ENCODE data around the gene HLA-DRB5. TPM values are rescaled to one million over a fixed set of nuclear protein-coding genes. Genes with fewer than 3 reads are reported as not detected.

The HLA-DRB5 gene
- total and polyA plus RNA-seq, 4 donors: 0.15 to 127 (median 46.0) TPM

DNA sequence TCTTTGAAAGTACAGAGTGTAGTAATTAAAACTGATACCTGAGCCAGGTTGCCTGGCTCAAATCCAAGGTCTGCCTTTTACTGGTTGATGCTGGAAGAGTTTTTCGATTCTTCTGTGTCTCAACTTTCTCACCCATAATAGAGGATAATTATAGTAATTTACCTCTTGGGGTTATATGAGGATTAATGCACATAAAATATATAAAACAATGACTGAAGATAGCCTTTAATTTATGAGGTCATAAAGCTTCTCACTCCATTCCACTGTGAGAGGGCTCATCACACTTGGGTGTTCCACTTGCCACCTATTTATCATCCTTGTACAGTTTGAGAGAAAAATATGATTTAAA, 10.2 kb downstream of the HLA-DRB5 start:
- no peak overlapping the region for H3K4me3 ChIP-seq (ENCODE audit: low read length in 2 of 2)
- no peak for DNase-seq
- no peak for ATAC-seq (ENCODE audit: low FRiP score)
- H3K27me3 ChIP-seq (ENCODE audit: control insufficient read depth in 1 of 2, insufficient read depth in 2 of 2, low read length in 1 of 2): no peaks in the 10 kb centered on the region
- H3K4me1 ChIP-seq (ENCODE audit: control insufficient read depth in 1 of 2, insufficient read depth in 2 of 2, low read length in 2 of 2): no peaks in the 10 kb centered on the region
- H3K9me3 ChIP-seq (ENCODE audit: control insufficient read depth, low read length): no peaks in the 10 kb centered on the region
- no peaks in the 10 kb centered on the region for H3K36me3 ChIP-seq (ENCODE audit: control insufficient read depth in 1 of 2, insufficient read depth in 2 of 2, low read length in 1 of 2)
- no peak overlapping the region for H3K27ac ChIP-seq (ENCODE audit: low read depth in 1 of 2, low read length in 2 of 2)
- intact Hi-C loops (cut with DNase I): loop anchor here in 1 of 2 donors (10.0 kb wide), 1 partner anchor 65 kb away; the partner anchor contains the start of gene HLA-DRB1
- no CpG with 5 or more reads among the region's 1 CpG for WGBS, 2 donors

DNA sequence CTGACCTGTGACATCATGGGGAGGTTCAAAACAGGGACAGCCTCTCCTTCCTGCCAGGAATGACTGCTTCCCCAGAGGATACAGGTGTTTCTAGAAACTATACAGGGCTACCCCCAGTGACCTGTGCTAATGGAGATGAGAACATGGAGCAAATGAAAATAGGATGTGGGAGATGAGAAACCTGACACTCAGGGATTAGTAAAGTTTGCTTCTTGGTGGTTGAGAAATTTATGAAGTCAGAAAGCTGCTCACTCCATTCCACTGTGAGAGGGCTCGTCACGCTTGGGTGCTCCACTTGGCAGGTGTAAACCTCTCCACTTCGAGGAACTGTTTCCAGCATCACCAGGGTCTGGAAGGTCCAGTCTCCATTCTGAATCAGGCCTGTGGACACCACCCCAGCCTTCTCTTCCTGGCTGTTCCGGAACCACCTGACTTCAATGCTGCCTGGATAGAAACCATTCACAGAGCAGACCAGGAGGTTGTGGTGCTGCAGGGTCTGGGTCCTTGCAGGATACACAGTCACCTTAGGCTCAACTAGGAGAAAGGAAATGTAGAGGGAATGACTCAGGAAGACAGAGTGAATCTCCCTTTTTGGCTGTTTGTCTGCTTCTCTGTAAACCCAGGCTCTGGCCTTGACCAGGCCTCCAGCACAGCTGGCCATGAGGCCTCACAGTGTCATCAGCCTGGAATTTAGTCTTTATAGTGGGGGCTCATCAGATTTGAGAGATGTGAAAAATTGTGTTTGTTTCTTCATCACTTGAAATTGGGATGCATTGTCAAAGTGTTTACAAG, 10.8 kb downstream of the HLA-DRB5 start:
- H3K9me3 ChIP-seq (ENCODE audit: control insufficient read depth, low read length): no peaks in the 10 kb centered on the region
- DNase-seq: no peak
- no peak overlapping the region for H3K27ac ChIP-seq (ENCODE audit: low read depth in 1 of 2, low read length in 2 of 2)
- no peaks in the 10 kb centered on the region for H3K4me1 ChIP-seq (ENCODE audit: control insufficient read depth in 1 of 2, insufficient read depth in 2 of 2, low read length in 2 of 2)
- no peaks in the 10 kb centered on the region for H3K27me3 ChIP-seq (ENCODE audit: control insufficient read depth in 1 of 2, insufficient read depth in 2 of 2, low read length in 1 of 2)
- WGBS, 2 donors: 71 to 90% methylated on average over 2 to 4 of the region's 4 CpGs
- no peaks in the 10 kb centered on the region for H3K36me3 ChIP-seq (ENCODE audit: control insufficient read depth in 1 of 2, insufficient read depth in 2 of 2, low read length in 1 of 2)
- no peak overlapping the region for H3K4me3 ChIP-seq (ENCODE audit: low read length in 2 of 2)
- no peak for ATAC-seq (ENCODE audit: low FRiP score)
- intact Hi-C loops (cut with DNase I): no loop called here

DNA sequence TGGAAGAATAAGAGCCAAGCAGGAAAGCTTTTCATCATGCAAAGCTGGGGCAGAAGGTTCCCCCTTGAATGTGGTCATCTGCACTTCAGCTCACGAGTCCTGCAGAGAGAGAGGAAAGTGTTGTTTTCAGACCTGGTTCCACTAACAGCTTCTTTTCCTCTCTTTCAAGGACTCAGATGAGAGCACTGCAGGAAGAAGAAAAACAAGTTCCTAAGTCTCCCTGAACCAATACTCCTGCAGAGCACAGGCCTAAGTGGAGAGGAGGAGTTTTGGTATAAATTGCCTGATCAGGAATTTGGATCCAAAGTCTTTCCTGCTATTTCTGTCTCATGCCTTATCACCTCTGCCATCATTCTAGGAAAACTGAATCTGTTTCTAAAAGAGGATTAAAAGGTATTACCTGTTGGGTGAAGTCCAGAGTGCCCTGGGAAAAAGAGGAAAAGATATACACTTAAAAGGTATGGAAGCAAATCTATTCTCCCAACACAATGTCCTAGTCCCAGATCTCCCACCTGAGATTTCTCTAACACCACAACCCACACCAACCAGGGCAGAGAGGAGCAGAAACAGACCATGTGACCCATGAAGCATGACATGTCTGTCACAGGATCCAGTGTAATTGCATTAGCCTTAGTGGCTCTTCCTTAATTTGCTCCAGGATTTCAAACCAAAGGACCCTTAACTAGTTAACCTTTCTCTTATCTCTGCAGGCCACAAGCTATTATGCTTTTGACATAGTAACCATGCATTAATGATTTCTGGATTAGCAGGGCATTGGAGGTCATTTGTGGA, 12.2 kb downstream of the HLA-DRB5 start:
- no peak overlapping the region for H3K27ac ChIP-seq (ENCODE audit: low read depth in 1 of 2, low read length in 2 of 2)
- H3K9me3 ChIP-seq (ENCODE audit: control insufficient read depth, low read length): no peaks in the 10 kb centered on the region
- ATAC-seq (ENCODE audit: low FRiP score): no peak
- H3K36me3 ChIP-seq (ENCODE audit: control insufficient read depth in 1 of 2, insufficient read depth in 2 of 2, low read length in 1 of 2): no peaks in the 10 kb centered on the region
- DNase-seq: no peak
- H3K4me1 ChIP-seq (ENCODE audit: control insufficient read depth in 1 of 2, insufficient read depth in 2 of 2, low read length in 2 of 2): no peaks in the 10 kb centered on the region
- H3K27me3 ChIP-seq (ENCODE audit: control insufficient read depth in 1 of 2, insufficient read depth in 2 of 2, low read length in 1 of 2): no peaks in the 10 kb centered on the region
- H3K4me3 ChIP-seq (ENCODE audit: low read length in 2 of 2): no peak overlapping the region
- intact Hi-C loops (cut with DNase I): no loop called here
- WGBS, 2 donors: 8 to 20% methylated on average over 1 of the region's 1 CpG

GRCh38 chr6:32501016-32501415, 29.1 kb downstream of the HLA-DRB5 start:
- WGBS, 2 donors: 30 to 31% methylated on average over 3 of the region's 3 CpGs
- Histone ChIP-seq H3K4me1 (ENCODE audit: control insufficient read depth in 1 of 2, insufficient read depth in 2 of 2, low read length in 2 of 2) (no peaks in the 10 kb centered on the region), H3K27ac (ENCODE audit: low read depth in 1 of 2, low read length in 2 of 2) (no peak overlapping the region), H3K36me3 (ENCODE audit: control insufficient read depth in 1 of 2, insufficient read depth in 2 of 2, low read length in 1 of 2) (no peaks in the 10 kb centered on the region), H3K27me3 (ENCODE audit: control insufficient read depth in 1 of 2, insufficient read depth in 2 of 2, low read length in 1 of 2) (no peaks in the 10 kb centered on the region), H3K9me3 (ENCODE audit: control insufficient read depth, low read length) (no peaks in the 10 kb centered on the region), H3K4me3 (ENCODE audit: low read length in 2 of 2) (no peak overlapping the region)
- ATAC-seq (ENCODE audit: low FRiP score): no peak
- intact Hi-C loops (cut with DNase I): no loop called here
- DNase-seq: no peak

DNA sequence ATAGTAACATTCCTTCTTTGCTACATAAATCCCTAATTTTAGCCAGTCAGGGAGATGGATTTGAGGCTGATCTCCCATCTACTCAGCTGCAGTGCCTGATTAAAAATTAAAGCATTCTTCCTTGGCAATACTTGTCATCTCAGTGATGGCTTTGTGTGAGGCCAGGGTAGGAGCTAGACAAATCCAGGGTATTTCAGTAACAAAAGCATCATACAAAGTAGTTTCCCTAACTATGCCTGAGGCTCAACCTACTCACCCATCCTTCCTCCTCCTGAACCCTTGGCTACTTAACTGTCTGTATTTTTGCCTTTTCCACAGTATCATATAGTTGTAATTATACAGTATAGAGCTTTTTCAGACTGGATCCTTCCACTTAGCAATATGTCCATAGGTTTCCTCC, 37.7 kb downstream of the HLA-DRB5 start:
- no peaks in the 10 kb centered on the region for H3K9me3 ChIP-seq (ENCODE audit: control insufficient read depth, low read length)
- H3K4me3 ChIP-seq (ENCODE audit: low read length in 2 of 2): no peak overlapping the region
- H3K27ac ChIP-seq (ENCODE audit: low read depth in 1 of 2, low read length in 2 of 2): no peak overlapping the region
- H3K27me3 ChIP-seq (ENCODE audit: control insufficient read depth in 1 of 2, insufficient read depth in 2 of 2, low read length in 1 of 2): no peaks in the 10 kb centered on the region
- no peak for ATAC-seq (ENCODE audit: low FRiP score)
- no peak for DNase-seq
- H3K4me1 ChIP-seq (ENCODE audit: control insufficient read depth in 1 of 2, insufficient read depth in 2 of 2, low read length in 2 of 2): no peaks in the 10 kb centered on the region
- no peaks in the 10 kb centered on the region for H3K36me3 ChIP-seq (ENCODE audit: control insufficient read depth in 1 of 2, insufficient read depth in 2 of 2, low read length in 1 of 2)
- intact Hi-C loops (cut with DNase I): no loop called here

GRCh38 chr6:32491700-32492099, 38.4 kb downstream of the HLA-DRB5 start:
- WGBS, 2 donors: 0% methylated on average over 1 of the region's 1 CpG
- Histone ChIP-seq H3K4me3 (ENCODE audit: low read length in 2 of 2) (no peak overlapping the region), H3K27ac (ENCODE audit: low read depth in 1 of 2, low read length in 2 of 2) (no peak overlapping the region), H3K27me3 (ENCODE audit: control insufficient read depth in 1 of 2, insufficient read depth in 2 of 2, low read length in 1 of 2) (no peaks in the 10 kb centered on the region), H3K4me1 (ENCODE audit: control insufficient read depth in 1 of 2, insufficient read depth in 2 of 2, low read length in 2 of 2) (no peaks in the 10 kb centered on the region), H3K36me3 (ENCODE audit: control insufficient read depth in 1 of 2, insufficient read depth in 2 of 2, low read length in 1 of 2) (no peaks in the 10 kb centered on the region), H3K9me3 (ENCODE audit: control insufficient read depth, low read length) (no peaks in the 10 kb centered on the region)
- ATAC-seq (ENCODE audit: low FRiP score) (no peak), DNase-seq (no peak)
- intact Hi-C loops (cut with DNase I): no loop called here

DNA sequence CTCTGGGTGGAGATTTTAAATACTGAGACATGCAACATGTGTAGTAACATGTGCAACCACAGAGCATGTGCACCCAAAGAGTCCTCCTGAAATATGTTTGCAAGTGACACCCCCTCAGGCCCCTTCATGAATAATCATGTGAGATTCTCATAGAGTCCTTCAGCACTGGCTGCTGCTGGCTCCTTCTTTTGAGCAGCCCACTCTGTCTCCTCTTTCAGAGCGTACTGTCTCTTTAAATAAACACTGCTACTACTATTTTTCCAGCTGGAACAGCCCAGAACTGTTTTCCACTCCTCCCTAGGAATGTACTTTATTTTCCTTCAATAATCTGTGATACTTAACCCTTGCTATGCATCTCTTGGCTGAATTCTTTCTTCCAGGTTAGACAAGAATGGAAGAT, 42.0 kb downstream of the HLA-DRB5 start:
- H3K27ac ChIP-seq (ENCODE audit: low read depth in 1 of 2, low read length in 2 of 2): no peak overlapping the region
- DNase-seq (no peak), ATAC-seq (ENCODE audit: low FRiP score) (no peak)
- no peaks in the 10 kb centered on the region for H3K27me3 ChIP-seq (ENCODE audit: control insufficient read depth in 1 of 2, insufficient read depth in 2 of 2, low read length in 1 of 2)
- H3K9me3 ChIP-seq (ENCODE audit: control insufficient read depth, low read length): no peaks in the 10 kb centered on the region
- H3K36me3 ChIP-seq (ENCODE audit: control insufficient read depth in 1 of 2, insufficient read depth in 2 of 2, low read length in 1 of 2): no peaks in the 10 kb centered on the region
- intact Hi-C loops (cut with DNase I): no loop called here
- no peak overlapping the region for H3K4me3 ChIP-seq (ENCODE audit: low read length in 2 of 2)
- no CpG with 5 or more reads among the region's 1 CpG for WGBS, 2 donors
- H3K4me1 ChIP-seq (ENCODE audit: control insufficient read depth in 1 of 2, insufficient read depth in 2 of 2, low read length in 2 of 2): no peaks in the 10 kb centered on the region

- Histone ChIP-seq H3K4me1 (ENCODE audit: control insufficient read depth in 1 of 2, insufficient read depth in 2 of 2, low read length in 2 of 2) (no peaks in the 10 kb centered on the region), H3K4me3 (ENCODE audit: low read length in 2 of 2) (no peak overlapping the region), H3K36me3 (ENCODE audit: control insufficient read depth in 1 of 2, insufficient read depth in 2 of 2, low read length in 1 of 2) (no peaks in the 10 kb centered on the region), H3K27me3 (ENCODE audit: control insufficient read depth in 1 of 2, insufficient read depth in 2 of 2, low read length in 1 of 2) (no peaks in the 10 kb centered on the region), H3K9me3 (ENCODE audit: control insufficient read depth, low read length) (no peaks in the 10 kb centered on the region), H3K27ac (ENCODE audit: low read depth in 1 of 2, low read length in 2 of 2) (no peak overlapping the region)
- ATAC-seq (ENCODE audit: low FRiP score): no peak
- WGBS, 2 donors: 67 to 71% methylated on average over 4 of the region's 4 CpGs
- no peak for DNase-seq
- intact Hi-C loops (cut with DNase I): no loop called here
Measured at GRCh38 chr6:32484614-32484998, 45.5 kb downstream of the HLA-DRB5 start.

Measured in aorta (tissue), 5 donors.